Spleen (tissue), 7 donors: ENCODE data around the gene CRHBP.

Experiments used
- POLR2A ChIP-seq, 3 donors: fragments of 450-650 bp; IDR thresholded peaks; one replicate each; pipeline ENCODE4 v1.5.1; 2017; ENCODE audit warnings: antibody characterized with exemption in 3 of 3, mild to moderate bottlenecking in 1 of 3
- TF ChIP-seq, protein P1 (sequence below), 11 experiments: fragments of 200-600 bp in 7 of 11; fragments of 450-650 bp in 4 of 11; sonication (generic) in 4 of 11; IDR thresholded peaks in 8 of 11; conservative IDR thresholded peaks in 3 of 11; 1 replicate in 7 of 11; 2 replicates in 4 of 11; pipeline versions ENCODE4 v1.4.0 to v1.8.0; 2016 to 2021; ENCODE audit warnings: antibody characterized with exemption in 11 of 11, inconsistent platforms in 4 of 11, mild to moderate bottlenecking in 1 of 11
- donor health status: DM: no; HTN: no; CAD: no; lungs with moderate emphysema.
- donor health status: DM: no; HTN: no; CAD: no.
- donor health status: DM: no; HTN: no; CAD: no.

- TF ChIP-seq, protein P1, sequence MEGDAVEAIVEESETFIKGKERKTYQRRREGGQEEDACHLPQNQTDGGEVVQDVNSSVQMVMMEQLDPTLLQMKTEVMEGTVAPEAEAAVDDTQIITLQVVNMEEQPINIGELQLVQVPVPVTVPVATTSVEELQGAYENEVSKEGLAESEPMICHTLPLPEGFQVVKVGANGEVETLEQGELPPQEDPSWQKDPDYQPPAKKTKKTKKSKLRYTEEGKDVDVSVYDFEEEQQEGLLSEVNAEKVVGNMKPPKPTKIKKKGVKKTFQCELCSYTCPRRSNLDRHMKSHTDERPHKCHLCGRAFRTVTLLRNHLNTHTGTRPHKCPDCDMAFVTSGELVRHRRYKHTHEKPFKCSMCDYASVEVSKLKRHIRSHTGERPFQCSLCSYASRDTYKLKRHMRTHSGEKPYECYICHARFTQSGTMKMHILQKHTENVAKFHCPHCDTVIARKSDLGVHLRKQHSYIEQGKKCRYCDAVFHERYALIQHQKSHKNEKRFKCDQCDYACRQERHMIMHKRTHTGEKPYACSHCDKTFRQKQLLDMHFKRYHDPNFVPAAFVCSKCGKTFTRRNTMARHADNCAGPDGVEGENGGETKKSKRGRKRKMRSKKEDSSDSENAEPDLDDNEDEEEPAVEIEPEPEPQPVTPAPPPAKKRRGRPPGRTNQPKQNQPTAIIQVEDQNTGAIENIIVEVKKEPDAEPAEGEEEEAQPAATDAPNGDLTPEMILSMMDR (IDR thresholded peaks at IDR 0.05 in 8 of 11, conservative IDR thresholded peaks at IDR 0.05 in 3 of 11): no peak
- TF ChIP-seq POLR2A (IDR thresholded peaks at IDR 0.05): no peak
These were observed 29.6 kb downstream of the CRHBP start for GRCh38 chr5:76982450-76982849.
